RWPE2 (cell line): ENCODE measurements around the gene LDLRAD3.

Experiments
- ATAC-seq: fragments of 200-7000 bp; cut with Tn5 transposase; 3 replicates; pipeline ENCODE4 v1.9.1; 2021; ENCODE audit warnings: low read depth
- DNase-seq: peaks from one replicate; pipeline ENCODE4 v3.0.0-alpha.2; 2020; ENCODE audit warnings: low spot score
- H3K27ac ChIP-seq: fragments of 450-650 bp; 2 replicates; pipeline ENCODE4 v1.5.1; 2017; ENCODE audit warnings: mild to moderate bottlenecking; ENCODE audit not compliant: poor library complexity, severe bottlenecking
- H3K27me3 ChIP-seq: fragments of 250-450 bp; sonication (Bioruptor Pico); 2 replicates; pipeline ENCODE4 v1.5.1; 2021; ENCODE audit warnings: mild to moderate bottlenecking, moderate library complexity; ENCODE audit not compliant: insufficient read depth, poor library complexity, severe bottlenecking
- H3K36me3 ChIP-seq: fragments of 250-450 bp; sonication (Bioruptor Pico); 2 replicates; pipeline ENCODE4 v1.5.1; 2020; ENCODE audit warnings: low read depth, mild to moderate bottlenecking, moderate library complexity
- H3K4me1 ChIP-seq: fragments of 250-450 bp; sonication (Bioruptor Pico); 2 replicates; pipeline ENCODE4 v1.5.1; 2021; ENCODE audit warnings: mild to moderate bottlenecking, moderate library complexity; ENCODE audit not compliant: insufficient read depth, poor library complexity, severe bottlenecking
- H3K4me3 ChIP-seq: fragments of 250-450 bp; sonication (Bioruptor Pico); 2 replicates; pipeline ENCODE4 v1.5.1; 2021; ENCODE audit warnings: mild to moderate bottlenecking, moderate library complexity; ENCODE audit not compliant: severe bottlenecking
- H3K9me3 ChIP-seq: fragments of 250-450 bp; sonication (Bioruptor Pico); 2 replicates; pipeline ENCODE4 v1.5.1; 2021; ENCODE audit warnings: mild to moderate bottlenecking, moderate library complexity; ENCODE audit not compliant: severe bottlenecking
- TF ChIP-seq, protein P1 (sequence below): fragments of 450-650 bp; IDR thresholded peaks from one replicate; pipeline ENCODE4 v1.5.1; 2017; ENCODE audit warnings: mild to moderate bottlenecking, moderate library complexity; ENCODE audit not compliant: poor library complexity, severe bottlenecking

The LDLRAD3 gene

DNA sequence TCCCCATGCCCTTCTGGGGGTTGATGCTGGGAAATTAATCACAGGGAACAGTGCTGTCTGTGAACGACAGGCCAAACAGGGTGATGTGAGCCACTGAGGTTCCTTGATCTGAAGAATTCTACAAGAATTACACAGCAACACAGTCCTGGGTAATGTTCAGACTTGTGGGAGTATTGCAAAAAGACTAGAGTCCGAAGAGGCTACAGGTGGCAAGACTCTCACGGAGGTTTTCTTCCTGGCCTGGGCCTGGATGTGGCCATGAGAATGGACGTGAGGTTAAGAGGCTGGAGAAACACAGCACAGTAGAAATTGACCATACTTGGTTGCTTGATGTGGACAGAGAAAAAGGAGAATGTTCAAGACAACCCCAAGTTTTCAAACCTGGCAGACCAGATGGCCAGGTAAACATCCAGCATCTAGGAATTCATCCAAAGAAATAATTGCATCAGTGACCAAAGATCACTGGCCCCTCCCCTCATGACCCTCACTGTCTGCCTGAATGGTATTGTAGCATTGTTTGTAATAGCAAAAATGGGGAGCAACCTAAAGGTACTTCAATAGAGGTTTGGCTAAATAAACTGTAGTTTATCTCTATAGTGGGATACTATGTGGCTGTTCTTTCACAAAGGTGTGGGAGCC, 274.5 kb downstream of the LDLRAD3 start:
- no peak for ATAC-seq
- Histone ChIP-seq H3K27me3 (no peaks in the 10 kb centered on the region), H3K36me3 (no peaks in the 10 kb centered on the region), H3K9me3 (peaks cover 5% of the 10 kb centered on the region), H3K4me1 (peaks cover 13% of the 10 kb centered on the region), H3K27ac (no peak overlapping the region), H3K4me3 (no peak overlapping the region)
- TF ChIP-seq, protein P1, sequence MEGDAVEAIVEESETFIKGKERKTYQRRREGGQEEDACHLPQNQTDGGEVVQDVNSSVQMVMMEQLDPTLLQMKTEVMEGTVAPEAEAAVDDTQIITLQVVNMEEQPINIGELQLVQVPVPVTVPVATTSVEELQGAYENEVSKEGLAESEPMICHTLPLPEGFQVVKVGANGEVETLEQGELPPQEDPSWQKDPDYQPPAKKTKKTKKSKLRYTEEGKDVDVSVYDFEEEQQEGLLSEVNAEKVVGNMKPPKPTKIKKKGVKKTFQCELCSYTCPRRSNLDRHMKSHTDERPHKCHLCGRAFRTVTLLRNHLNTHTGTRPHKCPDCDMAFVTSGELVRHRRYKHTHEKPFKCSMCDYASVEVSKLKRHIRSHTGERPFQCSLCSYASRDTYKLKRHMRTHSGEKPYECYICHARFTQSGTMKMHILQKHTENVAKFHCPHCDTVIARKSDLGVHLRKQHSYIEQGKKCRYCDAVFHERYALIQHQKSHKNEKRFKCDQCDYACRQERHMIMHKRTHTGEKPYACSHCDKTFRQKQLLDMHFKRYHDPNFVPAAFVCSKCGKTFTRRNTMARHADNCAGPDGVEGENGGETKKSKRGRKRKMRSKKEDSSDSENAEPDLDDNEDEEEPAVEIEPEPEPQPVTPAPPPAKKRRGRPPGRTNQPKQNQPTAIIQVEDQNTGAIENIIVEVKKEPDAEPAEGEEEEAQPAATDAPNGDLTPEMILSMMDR: no peak
- DNase-seq: no peak

DNA sequence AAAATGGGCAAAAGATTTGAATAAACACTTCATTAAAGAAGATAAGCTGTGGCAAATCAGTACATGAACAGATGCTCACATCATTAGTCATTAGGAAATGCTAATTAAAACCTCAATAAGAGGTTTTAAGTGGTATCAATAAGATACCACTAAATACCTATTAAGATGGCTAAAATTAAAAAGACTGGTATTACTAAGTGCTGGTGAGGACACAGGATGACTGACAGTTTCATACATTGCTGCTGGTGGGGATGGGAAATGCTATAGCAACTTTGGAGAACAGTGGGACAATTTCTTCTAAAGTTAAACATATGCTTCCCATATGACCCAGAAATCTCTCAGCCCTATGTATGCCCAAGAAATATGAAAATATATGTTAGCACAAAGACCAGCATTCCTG, 276.1 kb downstream of the LDLRAD3 start:
- Histone ChIP-seq H3K27me3 (no peaks in the 10 kb centered on the region), H3K9me3 (peaks cover 5% of the 10 kb centered on the region), H3K4me3 (no peak overlapping the region), H3K27ac (no peak overlapping the region), H3K4me1 (no peaks in the 10 kb centered on the region), H3K36me3 (no peaks in the 10 kb centered on the region)
- DNase-seq (no peak), ATAC-seq (no peak)
- TF ChIP-seq, protein P1: no peak

DNA sequence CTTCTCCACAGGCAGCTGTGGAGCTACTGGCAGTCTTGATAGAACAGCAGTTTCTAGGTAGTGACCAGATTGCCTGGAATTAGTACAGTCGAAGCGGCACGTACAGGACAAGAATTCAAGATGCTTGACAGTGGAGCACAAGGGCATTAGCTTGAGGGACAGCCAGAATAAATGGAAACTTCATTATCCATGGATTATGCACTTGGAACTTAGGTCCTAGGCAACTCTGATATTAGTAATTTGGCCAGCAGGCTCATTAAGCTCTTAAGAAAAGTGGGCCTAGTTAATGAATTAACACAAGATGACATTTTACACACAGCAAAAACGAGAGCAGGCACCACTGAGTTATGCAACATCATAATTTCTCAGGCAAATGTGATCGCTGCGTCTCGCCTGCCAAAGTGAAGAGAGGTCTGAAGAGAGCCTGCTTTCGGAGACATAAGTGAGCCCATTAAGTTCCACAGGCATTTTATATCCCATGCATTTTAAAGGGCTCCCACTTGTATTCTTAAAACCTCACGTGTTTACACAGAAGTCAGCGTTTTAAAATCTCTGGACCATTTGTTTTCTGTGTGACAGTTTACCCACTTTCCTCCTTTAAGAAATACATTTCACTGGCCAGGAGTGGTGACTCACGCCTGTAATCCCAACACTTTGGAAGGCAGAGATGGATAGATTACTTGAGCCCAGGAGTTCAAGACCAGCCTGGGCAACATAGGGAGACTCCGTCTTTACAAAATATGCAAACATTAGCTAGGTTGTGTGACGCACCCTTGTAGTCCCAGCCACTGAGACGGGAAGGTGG, 279.2 kb downstream of the LDLRAD3 start:
- Histone ChIP-seq H3K4me1 (no peaks in the 10 kb centered on the region), H3K9me3 (peaks cover 5% of the 10 kb centered on the region), H3K27me3 (no peaks in the 10 kb centered on the region), H3K27ac (no peak overlapping the region), H3K4me3 (no peak overlapping the region), H3K36me3 (0 out of 2 replicates have a peak, but pooled peaks cover under 1% of the 10 kb centered on the region)
- DNase-seq (no peak), ATAC-seq (no peak)
- TF ChIP-seq, protein P1: no peak

DNA sequence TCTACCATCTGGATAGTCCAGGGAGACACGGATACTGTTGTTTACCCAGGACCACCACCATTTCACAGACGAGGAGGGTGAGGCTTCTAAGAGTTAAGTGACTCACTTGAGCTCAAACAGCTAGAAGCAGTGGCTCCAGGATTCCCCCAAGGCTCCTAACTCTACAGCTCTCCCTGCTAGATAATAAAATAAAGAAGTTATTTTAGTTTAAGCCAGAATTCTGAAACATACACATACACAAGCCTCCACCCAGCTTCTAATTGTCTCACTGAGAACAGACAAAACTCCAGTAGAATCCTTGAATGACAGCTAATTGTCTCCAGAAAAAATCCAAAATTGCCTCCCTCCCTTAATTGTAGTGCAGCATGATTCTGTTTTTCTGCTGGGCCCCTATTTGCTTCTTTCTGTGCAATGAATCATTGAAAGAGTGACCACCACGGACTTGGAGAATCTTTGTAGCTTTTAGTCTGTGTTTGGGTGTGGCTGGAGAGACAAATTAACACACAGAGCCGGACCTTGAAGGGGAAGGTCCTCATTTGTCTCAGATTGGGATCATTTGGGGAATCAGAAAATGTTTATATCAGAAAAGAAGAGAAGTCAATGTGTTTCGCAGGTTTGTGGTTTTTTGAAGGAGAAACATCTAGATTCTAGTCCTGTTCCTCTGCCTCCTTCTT, 280.5 kb downstream of the LDLRAD3 start:
- TF ChIP-seq, protein P1: no peak
- no peaks in the 10 kb centered on the region for H3K4me1 ChIP-seq
- H3K36me3 ChIP-seq: 0 out of 2 replicates have a peak, but pooled peaks cover 5% of the 10 kb centered on the region
- H3K27me3 ChIP-seq: no peaks in the 10 kb centered on the region
- DNase-seq (no peak), ATAC-seq (no peak)
- no peak overlapping the region for H3K27ac ChIP-seq
- no peak overlapping the region for H3K4me3 ChIP-seq
- peaks cover 2% of the 10 kb centered on the region for H3K9me3 ChIP-seq
